ENCODE data around the gene DNAJC7.

DNA sequence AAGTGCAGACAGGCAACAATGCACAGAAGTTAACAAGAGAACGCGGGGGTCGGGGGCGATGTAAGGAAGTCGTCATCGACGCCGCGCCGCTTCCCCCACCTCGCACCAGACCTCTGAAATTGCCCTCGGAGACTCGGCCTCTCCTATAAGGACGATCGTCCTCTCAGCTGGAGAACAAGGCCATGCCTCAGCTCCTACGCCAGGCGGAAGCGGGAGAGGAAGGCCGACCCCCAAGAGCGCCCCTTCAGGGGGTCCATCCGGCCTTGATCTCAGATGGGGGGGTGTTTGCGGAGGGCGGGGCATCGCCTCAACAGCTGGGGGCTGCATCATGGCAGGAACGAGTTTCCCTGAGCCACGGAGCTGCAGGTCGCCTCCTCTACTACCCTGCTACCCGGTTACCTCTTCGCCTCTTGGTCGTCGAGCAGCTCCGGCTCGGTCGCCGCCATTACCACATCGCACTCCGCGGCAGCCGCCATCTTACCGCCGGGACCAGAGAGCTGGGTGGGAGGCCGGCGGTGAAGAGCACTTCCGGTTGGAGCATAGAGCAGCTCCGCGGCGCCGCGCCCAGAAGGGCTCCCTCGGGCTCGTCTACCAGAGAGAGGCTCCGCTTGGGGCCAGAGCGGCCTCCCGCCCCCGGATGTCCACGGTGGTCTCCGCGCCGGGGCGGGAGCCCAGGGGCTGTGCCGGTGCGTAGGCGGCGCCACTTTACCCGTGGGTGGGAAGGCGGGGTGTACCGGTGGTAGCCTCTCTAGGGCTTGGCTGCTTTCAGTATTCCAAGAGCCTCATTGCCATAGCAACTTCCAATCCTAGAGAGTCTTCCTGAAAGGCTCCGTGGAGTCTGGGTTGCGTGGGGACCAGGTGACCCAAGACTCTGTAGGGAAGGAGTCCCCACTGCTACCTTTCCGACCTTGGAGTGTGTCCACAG, at the start of gene DNAJC7:
- TF ChIP-seq, protein P1, sequence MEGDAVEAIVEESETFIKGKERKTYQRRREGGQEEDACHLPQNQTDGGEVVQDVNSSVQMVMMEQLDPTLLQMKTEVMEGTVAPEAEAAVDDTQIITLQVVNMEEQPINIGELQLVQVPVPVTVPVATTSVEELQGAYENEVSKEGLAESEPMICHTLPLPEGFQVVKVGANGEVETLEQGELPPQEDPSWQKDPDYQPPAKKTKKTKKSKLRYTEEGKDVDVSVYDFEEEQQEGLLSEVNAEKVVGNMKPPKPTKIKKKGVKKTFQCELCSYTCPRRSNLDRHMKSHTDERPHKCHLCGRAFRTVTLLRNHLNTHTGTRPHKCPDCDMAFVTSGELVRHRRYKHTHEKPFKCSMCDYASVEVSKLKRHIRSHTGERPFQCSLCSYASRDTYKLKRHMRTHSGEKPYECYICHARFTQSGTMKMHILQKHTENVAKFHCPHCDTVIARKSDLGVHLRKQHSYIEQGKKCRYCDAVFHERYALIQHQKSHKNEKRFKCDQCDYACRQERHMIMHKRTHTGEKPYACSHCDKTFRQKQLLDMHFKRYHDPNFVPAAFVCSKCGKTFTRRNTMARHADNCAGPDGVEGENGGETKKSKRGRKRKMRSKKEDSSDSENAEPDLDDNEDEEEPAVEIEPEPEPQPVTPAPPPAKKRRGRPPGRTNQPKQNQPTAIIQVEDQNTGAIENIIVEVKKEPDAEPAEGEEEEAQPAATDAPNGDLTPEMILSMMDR (IDR thresholded peaks at IDR 0.05; ENCODE audit: low read length): no peak
- TF ChIP-seq EZH2 (optimal IDR thresholded peaks at IDR 0.05; ENCODE audit: low read depth, low read length): no peak
